ENCODE data around the gene ARHGAP18.
A peak's percentile ranks its signal among the peaks of the same experiment; 100 is the strongest.
"Not testable (repeated sequence)": the region's sequence is repeated elsewhere in the genome, so short reads cannot be mapped to it uniquely, and the experiment has no call there.

Gene ARHGAP18

DNA sequence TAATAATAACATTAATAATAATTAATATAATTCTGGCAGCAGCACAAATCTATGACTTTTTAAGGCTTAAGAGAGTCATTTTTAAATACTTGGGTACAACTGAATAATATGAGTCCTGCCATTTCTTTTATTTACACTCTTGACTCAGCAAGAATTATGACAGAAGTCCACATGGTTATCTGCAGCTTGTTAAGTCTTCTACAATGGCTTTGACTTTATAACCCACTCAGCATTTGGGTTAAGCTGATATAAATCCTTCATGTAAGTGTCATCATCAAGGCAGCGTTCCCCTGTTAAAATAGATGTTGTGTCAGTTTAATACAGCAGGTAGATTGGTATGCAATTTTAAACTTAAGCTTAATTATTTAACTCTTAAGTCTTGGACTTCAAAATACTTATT, 131.7 kb downstream of the ARHGAP18 start:
- H3K9me3 ChIP-seq (ENCODE audit: severe bottlenecking) = peaks cover 3% of the 10 kb centered on the region
- no peaks in the 10 kb centered on the region for H3K27me3 ChIP-seq (ENCODE audit: insufficient read depth, low read depth, severe bottlenecking)
- no peak for DNase-seq
- no peaks in the 10 kb centered on the region for H3K36me3 ChIP-seq
- H3K27ac ChIP-seq = no peak overlapping the region
- TF ChIP-seq, protein P1, sequence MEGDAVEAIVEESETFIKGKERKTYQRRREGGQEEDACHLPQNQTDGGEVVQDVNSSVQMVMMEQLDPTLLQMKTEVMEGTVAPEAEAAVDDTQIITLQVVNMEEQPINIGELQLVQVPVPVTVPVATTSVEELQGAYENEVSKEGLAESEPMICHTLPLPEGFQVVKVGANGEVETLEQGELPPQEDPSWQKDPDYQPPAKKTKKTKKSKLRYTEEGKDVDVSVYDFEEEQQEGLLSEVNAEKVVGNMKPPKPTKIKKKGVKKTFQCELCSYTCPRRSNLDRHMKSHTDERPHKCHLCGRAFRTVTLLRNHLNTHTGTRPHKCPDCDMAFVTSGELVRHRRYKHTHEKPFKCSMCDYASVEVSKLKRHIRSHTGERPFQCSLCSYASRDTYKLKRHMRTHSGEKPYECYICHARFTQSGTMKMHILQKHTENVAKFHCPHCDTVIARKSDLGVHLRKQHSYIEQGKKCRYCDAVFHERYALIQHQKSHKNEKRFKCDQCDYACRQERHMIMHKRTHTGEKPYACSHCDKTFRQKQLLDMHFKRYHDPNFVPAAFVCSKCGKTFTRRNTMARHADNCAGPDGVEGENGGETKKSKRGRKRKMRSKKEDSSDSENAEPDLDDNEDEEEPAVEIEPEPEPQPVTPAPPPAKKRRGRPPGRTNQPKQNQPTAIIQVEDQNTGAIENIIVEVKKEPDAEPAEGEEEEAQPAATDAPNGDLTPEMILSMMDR (IDR thresholded peaks at IDR 0.05; ENCODE audit: low read depth, low read length) = no peak
- H3K4me3 ChIP-seq (ENCODE audit: low read depth, low read length) = no peak overlapping the region

DNA sequence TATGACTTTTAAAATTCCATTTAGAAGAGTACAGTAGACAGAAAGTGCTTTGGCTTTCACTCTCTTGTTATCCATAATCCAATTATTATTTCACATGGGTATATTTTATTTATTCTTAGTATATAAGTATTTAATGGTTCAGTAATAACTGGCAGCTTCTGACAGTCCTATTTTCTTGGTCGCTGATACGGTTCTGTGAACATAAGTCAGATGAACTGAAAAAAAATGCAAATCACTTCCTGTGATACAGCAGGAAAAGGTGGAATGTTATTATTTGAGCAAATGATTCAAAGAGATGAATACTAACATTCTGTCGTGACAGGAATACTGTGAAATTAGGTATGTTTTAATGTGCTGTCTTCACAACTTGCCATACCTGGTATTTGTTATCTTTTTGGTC, 132.3 kb downstream of the ARHGAP18 start:
- no peak overlapping the region for H3K27ac ChIP-seq
- TF ChIP-seq, protein P1 (IDR thresholded peaks at IDR 0.05; ENCODE audit: low read depth, low read length) = no peak
- peaks cover 3% of the 10 kb centered on the region for H3K9me3 ChIP-seq (ENCODE audit: severe bottlenecking)
- H3K27me3 ChIP-seq (ENCODE audit: insufficient read depth, low read depth, severe bottlenecking) = no peaks in the 10 kb centered on the region
- DNase-seq = no peak
- H3K4me3 ChIP-seq (ENCODE audit: low read depth, low read length) = no peak overlapping the region
- no peaks in the 10 kb centered on the region for H3K36me3 ChIP-seq

DNA sequence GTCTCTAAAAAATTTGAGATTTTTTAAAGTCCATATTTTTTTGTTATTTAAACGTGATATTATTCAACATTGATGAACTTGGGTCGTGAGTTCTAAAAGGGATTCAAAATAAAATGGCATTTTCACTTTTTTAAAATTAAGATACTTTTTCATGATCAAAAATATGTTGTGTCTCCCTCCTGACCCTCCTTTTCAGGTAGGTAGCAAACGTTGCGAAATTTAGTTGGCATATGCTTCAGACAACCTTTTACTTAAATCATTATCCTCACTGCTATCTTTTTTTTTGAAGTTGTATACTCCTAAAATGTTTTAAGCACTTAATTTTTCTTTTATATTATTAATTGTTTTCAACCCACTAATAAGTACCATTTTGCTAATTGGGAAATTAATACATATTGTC, 133.5 kb downstream of the ARHGAP18 start:
- H3K27ac ChIP-seq = no peak overlapping the region
- H3K27me3 ChIP-seq (ENCODE audit: insufficient read depth, low read depth, severe bottlenecking) = no peaks in the 10 kb centered on the region
- no peak for DNase-seq
- TF ChIP-seq, protein P1 (IDR thresholded peaks at IDR 0.05; ENCODE audit: low read depth, low read length) = no peak
- H3K36me3 ChIP-seq = no peaks in the 10 kb centered on the region
- H3K4me3 ChIP-seq (ENCODE audit: low read depth, low read length) = no peak overlapping the region
- H3K9me3 ChIP-seq (ENCODE audit: severe bottlenecking) = peaks cover 3% of the 10 kb centered on the region

DNA sequence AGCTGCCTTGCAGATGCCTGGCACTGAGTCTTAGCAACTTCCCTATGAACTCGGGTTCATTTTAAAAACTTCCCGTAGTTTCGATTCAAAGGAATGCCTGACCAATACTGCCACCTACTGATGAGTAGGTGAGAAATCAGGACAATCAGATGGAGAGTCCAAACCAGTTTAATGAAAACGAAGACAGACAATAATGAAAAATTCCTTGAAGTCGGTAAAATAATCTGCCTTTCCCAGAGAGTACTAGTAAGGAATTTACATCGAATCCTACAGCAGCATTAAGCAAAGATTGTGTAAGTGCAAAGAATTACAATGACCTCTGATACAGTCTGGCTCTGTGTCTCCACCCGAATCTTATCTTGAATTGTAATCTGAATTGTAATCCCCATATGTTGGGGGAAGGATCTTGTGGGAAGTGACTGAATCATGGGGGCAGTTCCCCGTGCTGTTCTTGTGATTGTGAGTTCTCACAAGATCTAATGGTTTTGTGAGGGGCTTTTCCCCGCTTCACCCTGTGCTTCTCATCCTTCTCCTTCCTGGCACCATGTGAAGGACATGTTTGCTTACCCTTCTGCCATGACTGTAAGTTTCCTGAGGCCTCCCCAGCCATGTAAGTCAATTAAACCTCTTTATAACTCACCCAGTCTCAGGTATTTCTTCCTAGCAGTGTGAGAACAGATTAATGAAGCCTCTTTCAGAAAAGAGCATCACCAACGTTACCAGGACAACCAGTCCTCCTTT, 134.4 kb downstream of the ARHGAP18 start:
- Histone ChIP-seq H3K36me3 (no peaks in the 10 kb centered on the region), H3K27ac (no peak overlapping the region), H3K27me3 (ENCODE audit: insufficient read depth, low read depth, severe bottlenecking) (no peaks in the 10 kb centered on the region), H3K4me3 (ENCODE audit: low read depth, low read length) (no peak overlapping the region), H3K9me3 (ENCODE audit: severe bottlenecking) (peaks cover 3% of the 10 kb centered on the region)
- TF ChIP-seq, protein P1 (IDR thresholded peaks at IDR 0.05; ENCODE audit: low read depth, low read length) = peak; percentile 52
- DNase-seq = no peak

DNA sequence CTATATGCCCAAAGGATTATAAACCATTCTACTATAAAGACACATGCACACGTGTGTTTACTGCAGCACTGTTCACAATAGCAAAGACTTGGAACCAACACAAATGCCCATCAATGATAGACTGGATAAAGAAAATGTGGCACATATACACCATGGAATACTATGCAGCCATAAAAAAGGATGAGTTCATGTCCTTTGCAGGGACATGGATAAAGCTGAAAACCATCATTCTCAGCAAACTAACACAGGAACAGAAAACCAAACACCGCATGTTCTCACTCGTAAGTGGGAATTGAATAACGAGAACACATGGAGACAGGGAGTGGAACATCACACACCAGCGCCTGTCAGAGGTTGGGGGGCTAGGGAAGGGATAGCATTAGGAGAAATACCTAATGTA, 135.4 kb downstream of the ARHGAP18 start:
- not testable (repeated sequence) for H3K27me3 ChIP-seq (ENCODE audit: insufficient read depth, low read depth, severe bottlenecking); H3K9me3 ChIP-seq (ENCODE audit: severe bottlenecking); DNase-seq; H3K27ac ChIP-seq; H3K36me3 ChIP-seq; H3K4me3 ChIP-seq (ENCODE audit: low read depth, low read length)

DNA sequence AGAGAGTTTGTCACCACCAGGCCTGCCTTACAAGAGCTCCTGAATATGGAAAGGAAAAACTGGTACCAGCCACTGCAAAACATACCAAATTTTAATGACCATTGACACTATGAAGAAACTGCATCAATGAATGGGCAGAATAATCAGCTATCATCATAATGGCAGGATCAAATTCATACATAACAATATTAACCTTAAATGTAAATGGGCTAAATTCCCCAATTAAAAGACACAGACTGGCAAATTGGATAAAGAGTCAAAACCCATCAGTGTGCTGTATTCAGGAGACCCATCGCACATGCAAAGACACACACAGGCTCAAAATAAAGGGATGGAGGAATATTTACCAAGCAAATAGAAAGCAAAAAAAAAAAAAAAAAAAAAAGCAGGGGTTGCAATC, 139.0 kb downstream of the ARHGAP18 start:
- not testable (repeated sequence) for H3K27ac ChIP-seq; H3K36me3 ChIP-seq; H3K27me3 ChIP-seq (ENCODE audit: insufficient read depth, low read depth, severe bottlenecking); H3K9me3 ChIP-seq (ENCODE audit: severe bottlenecking); H3K4me3 ChIP-seq (ENCODE audit: low read depth, low read length); DNase-seq

DNA sequence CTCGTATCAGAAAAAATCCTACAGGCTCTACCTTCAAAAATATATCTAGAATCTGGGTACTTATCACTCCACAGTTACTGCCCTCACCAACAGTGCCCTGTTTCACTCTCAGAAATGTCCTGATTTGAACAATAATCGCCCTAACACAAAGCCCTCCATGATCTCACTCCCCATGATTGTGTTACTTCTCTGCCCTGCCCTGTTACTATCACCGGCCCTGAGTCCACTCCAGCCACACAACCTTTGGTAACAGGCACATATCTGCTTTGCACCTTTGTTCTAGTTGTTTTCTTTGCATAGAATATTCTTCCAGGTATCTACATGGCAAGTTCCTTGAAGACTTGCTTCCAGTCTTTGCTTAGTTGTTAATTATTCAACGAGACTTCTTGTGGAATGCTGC, 142.0 kb downstream of the ARHGAP18 start:
- no peaks in the 10 kb centered on the region for H3K27me3 ChIP-seq (ENCODE audit: insufficient read depth, low read depth, severe bottlenecking)
- no peak overlapping the region for H3K4me3 ChIP-seq (ENCODE audit: low read depth, low read length)
- TF ChIP-seq, protein P1 (IDR thresholded peaks at IDR 0.05; ENCODE audit: low read depth, low read length) = no peak
- DNase-seq = no peak
- no peak overlapping the region for H3K27ac ChIP-seq
- H3K9me3 ChIP-seq (ENCODE audit: severe bottlenecking) = no peaks in the 10 kb centered on the region
- no peaks in the 10 kb centered on the region for H3K36me3 ChIP-seq

Data from WERI-Rb-1 (cell line).